Fibroblast of peridontal ligament (primary cell): ENCODE results near the gene ROR1.
"Not testable (repeated sequence)": the region's sequence is repeated elsewhere in the genome, so short reads cannot be mapped to it uniquely, and the experiment has no call there.

Experiments used
- DNase-seq: peaks from one replicate; pipeline ENCODE4 v3.0.0-alpha.2; 2010; ENCODE audit errors: extremely low read depth

The ROR1 gene

DNA sequence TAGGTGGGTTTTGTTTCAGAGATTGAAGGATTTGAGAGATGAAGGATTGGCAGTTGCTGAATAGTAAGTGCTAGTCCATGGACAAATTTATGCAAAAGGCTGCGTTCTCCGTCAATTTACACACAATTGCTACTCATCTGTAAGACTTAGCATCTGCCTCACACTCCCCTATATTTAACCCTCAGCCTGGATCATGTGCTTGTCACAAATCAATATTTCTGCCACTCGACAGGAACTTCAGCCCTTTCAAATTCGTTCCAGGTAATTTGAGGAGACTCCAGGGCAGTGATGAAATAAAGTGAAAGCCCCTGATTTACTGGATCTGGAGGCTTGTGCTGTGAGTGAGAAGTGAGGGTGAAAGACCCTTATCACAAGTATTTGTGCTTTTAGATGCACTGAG lies 324.0 kb downstream of the ROR1 start:
- DNase-seq: no peak

DNA sequence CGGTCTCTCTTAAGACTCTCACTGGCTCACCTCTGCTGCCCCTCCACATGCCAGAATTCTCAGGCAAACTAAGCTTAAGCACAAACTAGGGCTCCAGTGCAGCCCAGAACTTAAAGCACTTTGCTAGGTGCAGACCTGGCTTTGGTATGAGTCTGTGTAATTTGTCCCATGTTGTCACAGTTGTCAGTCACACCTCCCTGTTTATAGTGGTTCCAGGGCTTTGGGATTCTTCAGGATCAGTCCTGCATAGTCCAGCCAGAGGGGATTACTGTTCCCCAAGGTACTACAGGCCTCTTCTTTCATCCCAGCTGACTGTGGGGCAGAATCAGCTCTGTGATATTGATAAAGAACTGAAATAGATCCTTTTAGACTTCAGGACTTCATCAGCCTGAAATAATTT lies 324.6 kb downstream of the ROR1 start:
- no peak for DNase-seq

GRCh38 chr1:64098846-64099582 lies 325.2 kb downstream of the ROR1 start:
- no peak for DNase-seq

- peak; percentile 73 for DNase-seq
These were observed 327.0 kb downstream of the ROR1 start for GRCh38 chr1:64100791-64101190.

DNA sequence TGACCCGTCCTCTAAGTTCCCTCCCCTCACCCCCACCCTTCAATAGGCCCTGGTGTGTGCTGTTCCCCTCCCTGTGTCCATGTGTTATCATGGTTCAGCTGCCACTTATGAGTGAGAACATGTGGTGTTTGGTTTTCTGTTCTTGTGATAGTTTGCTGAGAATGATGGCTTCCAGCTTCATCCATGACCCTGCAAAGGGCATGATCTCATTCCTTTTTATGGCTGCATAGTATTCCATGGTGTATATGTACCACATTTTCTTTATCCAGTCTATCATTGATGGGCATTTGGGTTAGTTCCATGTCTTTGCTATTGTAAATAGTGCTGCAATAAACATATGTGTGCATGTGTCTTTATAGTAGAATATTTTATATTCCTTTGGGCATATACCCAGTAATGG lies 330.8 kb downstream of the ROR1 start:
- not testable (repeated sequence) for DNase-seq

GRCh38 chr1:64107118-64107519 lies 333.3 kb downstream of the ROR1 start:
- DNase-seq: no peak

DNA sequence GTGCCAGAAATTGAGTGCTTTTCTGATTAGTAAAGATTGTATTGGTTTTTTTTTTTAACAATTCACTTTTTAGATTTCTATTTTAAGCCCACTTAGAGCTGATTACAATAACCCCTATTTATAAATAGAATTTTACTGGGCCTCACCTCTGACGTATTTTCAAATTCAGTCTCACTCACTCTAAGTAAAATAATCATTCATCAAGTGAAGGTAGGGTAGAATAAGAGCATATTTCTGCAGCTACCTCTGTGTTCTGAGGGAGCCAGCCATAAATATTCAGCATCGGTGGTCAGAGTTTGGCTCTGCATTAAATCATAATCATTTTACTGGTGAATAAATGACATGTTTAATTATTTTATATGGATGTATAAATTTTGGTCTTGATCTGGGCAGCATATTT lies 333.8 kb downstream of the ROR1 start:
- DNase-seq: no peak

GRCh38 chr1:64110924-64111777 lies 337.3 kb downstream of the ROR1 start:
- DNase-seq: no peak

- no peak for DNase-seq
These were observed 338.0 kb downstream of the ROR1 start for GRCh38 chr1:64111787-64112186.

GRCh38 chr1:64112281-64112680 lies 338.5 kb downstream of the ROR1 start:
- peak; percentile 84 for DNase-seq

DNA sequence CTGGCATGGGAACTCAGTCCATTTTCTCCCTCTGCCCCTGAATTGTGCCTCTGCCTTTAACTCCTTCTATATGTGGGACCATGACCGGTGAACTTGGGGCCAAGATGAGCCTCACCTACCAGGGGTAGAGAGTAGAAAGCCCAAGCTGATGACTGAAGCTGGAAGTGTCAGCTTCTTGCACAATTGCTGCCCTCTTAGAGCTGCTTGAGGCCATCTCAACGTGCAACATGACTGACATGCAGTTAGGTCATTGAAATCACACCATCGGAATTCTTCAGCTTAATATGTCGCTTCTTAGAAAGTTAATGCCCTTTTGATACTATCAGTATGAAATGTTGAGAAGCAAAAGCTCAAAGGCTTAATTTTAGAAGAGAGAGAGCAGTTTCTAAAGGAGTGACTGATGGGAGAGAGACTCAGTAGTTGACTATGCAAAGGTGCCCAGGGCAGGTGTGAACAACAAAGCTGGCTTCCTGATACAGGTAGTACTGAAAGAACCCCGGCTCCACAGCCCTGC lies 340.3 kb downstream of the ROR1 start:
- no peak for DNase-seq

DNA sequence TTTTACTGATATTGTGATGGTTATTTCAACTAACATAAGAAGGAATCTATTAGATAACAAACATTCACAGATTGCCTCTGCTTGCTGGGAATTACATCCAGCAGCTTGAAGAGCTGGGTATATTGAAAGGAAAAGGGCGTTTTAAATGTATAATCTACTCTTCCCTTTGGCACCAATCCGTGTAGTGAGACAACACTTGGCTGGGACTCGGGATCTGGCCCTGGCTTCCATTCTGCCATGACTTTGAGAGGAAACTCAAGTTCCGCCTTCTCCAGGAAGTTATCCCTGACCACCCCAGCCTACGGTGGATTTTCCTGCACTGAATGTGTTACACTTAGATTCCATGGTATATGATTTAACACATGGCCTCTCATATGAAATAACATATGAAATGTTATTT lies 342.7 kb downstream of the ROR1 start:
- DNase-seq: no peak

GRCh38 chr1:64117492-64117891 lies 343.7 kb downstream of the ROR1 start:
- DNase-seq: no peak

DNA sequence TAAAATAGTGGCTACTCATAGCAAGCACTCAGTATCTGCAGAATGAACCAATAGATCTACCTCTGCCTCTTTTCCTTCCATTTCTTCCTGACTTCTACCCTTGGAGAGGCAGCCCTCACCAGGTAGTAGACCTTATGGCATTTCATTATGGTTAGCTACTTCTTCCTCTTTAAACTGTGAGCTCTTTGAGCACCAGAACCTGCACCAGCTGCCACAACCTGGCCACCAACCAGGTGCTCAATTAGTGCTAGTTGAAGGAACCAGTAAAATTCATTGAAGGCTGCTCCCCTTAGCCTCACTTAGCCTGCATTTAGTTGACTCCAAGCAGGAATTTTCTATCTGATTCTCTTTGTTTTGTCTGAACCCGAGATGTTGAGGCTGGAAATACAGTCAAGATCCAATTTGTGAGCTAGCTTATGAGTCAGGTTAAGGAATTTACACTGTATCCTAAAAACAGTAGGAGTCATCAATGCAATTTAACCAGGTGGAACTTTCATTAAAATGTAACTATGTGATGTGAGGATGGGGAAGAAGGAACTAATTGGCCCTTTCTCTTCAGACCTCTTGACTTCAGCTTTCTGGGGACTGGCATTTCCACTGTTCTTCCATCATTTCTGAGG lies 348.1 kb downstream of the ROR1 start:
- DNase-seq: no peak

- no peak for DNase-seq
These were observed 348.8 kb downstream of the ROR1 start for GRCh38 chr1:64122588-64122987.

DNA sequence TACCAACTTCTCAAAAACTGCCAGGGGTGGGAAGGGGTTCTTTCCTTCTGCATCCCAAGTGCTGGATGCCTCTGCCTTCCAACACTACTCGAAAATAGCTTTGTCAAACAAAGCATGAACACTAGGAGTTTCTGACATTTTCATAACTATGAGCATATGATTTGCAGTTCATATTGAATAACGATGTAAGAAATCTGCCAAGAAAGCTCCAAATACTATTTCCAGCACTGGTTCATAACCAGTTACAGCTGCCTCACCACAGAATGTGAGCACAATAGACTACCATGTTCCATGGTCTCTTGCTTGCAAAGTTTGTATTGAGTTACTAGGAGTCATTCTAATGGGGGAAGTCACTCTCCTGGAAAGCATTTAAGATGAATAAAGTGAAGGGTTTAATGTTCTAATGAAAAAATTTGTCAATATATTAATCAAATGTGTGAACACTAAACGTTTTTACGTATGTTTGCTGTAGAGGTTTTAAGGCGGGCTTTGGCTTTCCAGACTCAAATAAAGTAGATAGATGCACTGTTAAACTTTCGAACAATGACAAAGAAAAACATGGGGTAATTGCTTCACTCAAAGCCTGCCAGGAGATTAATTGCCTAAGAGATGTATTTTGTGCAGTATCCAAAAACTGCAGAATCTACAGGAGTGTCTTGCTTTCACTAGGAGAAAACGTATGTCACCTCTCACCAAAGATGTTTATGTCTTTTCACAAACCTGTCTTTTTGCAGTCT lies 351.1 kb downstream of the ROR1 start:
- peak; percentile 83 for DNase-seq

DNA sequence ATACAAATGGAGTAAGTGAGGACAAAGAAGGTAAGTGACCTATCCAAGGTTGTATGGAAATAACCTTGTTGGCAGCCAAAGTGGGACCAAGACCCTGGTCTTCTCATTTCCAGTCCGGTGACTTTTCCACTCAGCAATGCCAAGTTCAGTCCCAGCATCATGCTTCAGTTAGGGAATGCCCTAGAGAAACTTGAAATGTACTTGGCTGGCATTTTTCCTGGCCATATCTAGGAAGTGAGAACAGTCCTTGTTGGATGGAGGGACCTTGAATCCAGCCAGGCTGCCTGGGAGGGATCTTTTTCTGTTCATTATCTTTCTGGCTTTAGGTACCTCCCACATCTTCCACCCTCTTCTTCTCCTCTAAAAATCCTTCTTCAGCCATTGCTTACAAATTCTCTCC lies 352.8 kb downstream of the ROR1 start:
- no peak for DNase-seq

DNA sequence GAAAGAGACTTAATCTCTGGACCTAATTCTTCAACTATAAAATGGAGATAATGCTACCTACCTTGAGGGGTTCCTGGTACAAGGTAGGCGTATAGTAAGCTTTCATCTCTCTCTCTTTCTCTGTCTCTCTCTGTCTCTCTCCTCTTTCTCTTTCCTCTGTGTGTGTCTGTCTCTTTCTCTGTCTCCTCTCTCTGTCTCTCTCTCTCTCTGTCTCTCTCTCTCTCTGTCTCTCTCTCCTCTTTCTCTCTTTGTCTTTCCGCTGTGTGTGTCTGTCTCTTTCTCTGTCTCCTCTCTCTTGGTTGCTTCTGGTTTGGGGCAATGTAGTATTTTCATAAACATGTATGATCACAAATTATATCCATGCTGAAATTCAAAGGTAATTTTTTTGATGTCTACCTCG lies 353.5 kb downstream of the ROR1 start:
- no peak for DNase-seq

- DNase-seq: peak; percentile 43
These were observed 355.9 kb downstream of the ROR1 start for GRCh38 chr1:64129701-64130100.

GRCh38 chr1:64131155-64131554 lies 357.3 kb downstream of the ROR1 start:
- DNase-seq: no peak

- peak; percentile 90 for DNase-seq
These were observed 359.2 kb downstream of the ROR1 start for GRCh38 chr1:64133036-64133435.
